ENCODE data around the gene ZNF236. TPM values are rescaled to one million over a fixed set of nuclear protein-coding genes. Genes with fewer than 3 reads are reported as not detected.

The ZNF236 gene
- total and polyA plus RNA-seq, 2 experiments from 2014 or later: 7.4 to 8.2 TPM

GRCh38 chr18:76844742-76845477 is 22.6 kb downstream of the ZNF236 start:
- Histone ChIP-seq H3K27me3 (no peaks in the 10 kb centered on the region), H3K9me2 (replicated peaks; ENCODE audit: insufficient read depth) (no peaks in the 10 kb centered on the region), H3K4me2 (no peak overlapping the region), H4K20me1 (ENCODE audit: insufficient read depth, poor library complexity, severe bottlenecking) (no peaks in the 10 kb centered on the region), H3K4me1 (ENCODE audit: insufficient read depth) (peaks cover 8% of the 10 kb centered on the region), H3K4me3 (no peak overlapping the region), H3K36me3 (replicated peaks; ENCODE audit: insufficient read depth, low read depth) (no peaks in the 10 kb centered on the region), H3K27ac (no peak overlapping the region), H3K9me3 (ENCODE audit: low read depth) (no peaks in the 10 kb centered on the region), H3K79me2 (peaks cover 80% of the 10 kb centered on the region), H2AFZ (no peak overlapping the region)
- no peak for DNase-seq (ENCODE audit: low spot score)
- TF ChIP-seq EZH2phosphoT487 (IDR thresholded peaks at IDR 0.05; ENCODE audit: low read depth, severe bottlenecking, unreplicated experiment): no peak
- TF ChIP-seq, protein P1, sequence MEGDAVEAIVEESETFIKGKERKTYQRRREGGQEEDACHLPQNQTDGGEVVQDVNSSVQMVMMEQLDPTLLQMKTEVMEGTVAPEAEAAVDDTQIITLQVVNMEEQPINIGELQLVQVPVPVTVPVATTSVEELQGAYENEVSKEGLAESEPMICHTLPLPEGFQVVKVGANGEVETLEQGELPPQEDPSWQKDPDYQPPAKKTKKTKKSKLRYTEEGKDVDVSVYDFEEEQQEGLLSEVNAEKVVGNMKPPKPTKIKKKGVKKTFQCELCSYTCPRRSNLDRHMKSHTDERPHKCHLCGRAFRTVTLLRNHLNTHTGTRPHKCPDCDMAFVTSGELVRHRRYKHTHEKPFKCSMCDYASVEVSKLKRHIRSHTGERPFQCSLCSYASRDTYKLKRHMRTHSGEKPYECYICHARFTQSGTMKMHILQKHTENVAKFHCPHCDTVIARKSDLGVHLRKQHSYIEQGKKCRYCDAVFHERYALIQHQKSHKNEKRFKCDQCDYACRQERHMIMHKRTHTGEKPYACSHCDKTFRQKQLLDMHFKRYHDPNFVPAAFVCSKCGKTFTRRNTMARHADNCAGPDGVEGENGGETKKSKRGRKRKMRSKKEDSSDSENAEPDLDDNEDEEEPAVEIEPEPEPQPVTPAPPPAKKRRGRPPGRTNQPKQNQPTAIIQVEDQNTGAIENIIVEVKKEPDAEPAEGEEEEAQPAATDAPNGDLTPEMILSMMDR (IDR thresholded peaks at IDR 0.05; ENCODE audit: poor library complexity): no peak
- TF ChIP-seq EZH2 (IDR thresholded peaks at IDR 0.05; ENCODE audit: borderline replicate concordance): no peak
- 72% methylated on average over 4 of the region's 4 CpGs for WGBS (ENCODE audit: low lambda C conversion rate, missing lambda C conversion rate)

- Histone ChIP-seq H3K4me1 (ENCODE audit: insufficient read depth) (peaks cover 8% of the 10 kb centered on the region), H3K27ac (no peak overlapping the region), H3K36me3 (replicated peaks; ENCODE audit: insufficient read depth, low read depth) (no peaks in the 10 kb centered on the region), H3K9me3 (ENCODE audit: low read depth) (no peaks in the 10 kb centered on the region), H3K79me2 (peaks cover 82% of the 10 kb centered on the region), H3K9me2 (replicated peaks; ENCODE audit: insufficient read depth) (no peaks in the 10 kb centered on the region), H2AFZ (no peak overlapping the region), H4K20me1 (ENCODE audit: insufficient read depth, poor library complexity, severe bottlenecking) (no peaks in the 10 kb centered on the region), H3K27me3 (no peaks in the 10 kb centered on the region), H3K4me3 (no peak overlapping the region), H3K4me2 (no peak overlapping the region)
- 94% methylated on average over 5 of the region's 5 CpGs for WGBS (ENCODE audit: low lambda C conversion rate, missing lambda C conversion rate)
- DNase-seq (ENCODE audit: low spot score): no peak
- TF ChIP-seq EZH2 (IDR thresholded peaks at IDR 0.05; ENCODE audit: borderline replicate concordance) (no peak), EZH2phosphoT487 (IDR thresholded peaks at IDR 0.05; ENCODE audit: low read depth, severe bottlenecking, unreplicated experiment) (no peak)
- TF ChIP-seq, protein P1 (IDR thresholded peaks at IDR 0.05; ENCODE audit: poor library complexity): no peak
Observed at GRCh38 chr18:76846217-76846616, 23.9 kb downstream of the ZNF236 start.

GRCh38 chr18:76847916-76848315 is 25.6 kb downstream of the ZNF236 start:
- Histone ChIP-seq H3K36me3 (replicated peaks; ENCODE audit: insufficient read depth, low read depth) (no peaks in the 10 kb centered on the region), H4K20me1 (ENCODE audit: insufficient read depth, poor library complexity, severe bottlenecking) (no peaks in the 10 kb centered on the region), H3K27ac (no peak overlapping the region), H2AFZ (no peak overlapping the region), H3K4me3 (no peak overlapping the region), H3K79me2 (peaks cover 70% of the 10 kb centered on the region), H3K4me2 (no peak overlapping the region), H3K4me1 (ENCODE audit: insufficient read depth) (peaks cover 8% of the 10 kb centered on the region), H3K27me3 (no peaks in the 10 kb centered on the region), H3K9me3 (ENCODE audit: low read depth) (no peaks in the 10 kb centered on the region), H3K9me2 (replicated peaks; ENCODE audit: insufficient read depth) (no peaks in the 10 kb centered on the region)
- 46% methylated on average over 2 of the region's 2 CpGs for WGBS (ENCODE audit: low lambda C conversion rate, missing lambda C conversion rate)
- TF ChIP-seq EZH2phosphoT487 (IDR thresholded peaks at IDR 0.05; ENCODE audit: low read depth, severe bottlenecking, unreplicated experiment): no peak
- TF ChIP-seq, protein P1 (IDR thresholded peaks at IDR 0.05; ENCODE audit: poor library complexity): peak; percentile 12
- no peak for DNase-seq (ENCODE audit: low spot score)
